Esophagus squamous epithelium (tissue), 5 donors: ENCODE measurements around the gene CLDN15. TPM values are rescaled to one million over a fixed set of nuclear protein-coding genes. Genes with fewer than 3 reads are reported as not detected.
A peak's percentile ranks its signal among the peaks of the same experiment; 100 is the strongest.
"Not testable (repeated sequence)": the region's sequence is repeated elsewhere in the genome, so short reads cannot be mapped to it uniquely, and the experiment has no call there.

Source experiments
- DNase-seq: peaks from one replicate; lab custom pipeline; 2025; lab: John Stamatoyannopoulos, UW
- H3K27ac ChIP-seq, 4 donors: fragments of 200-600 bp; sonication (generic); one replicate each; pipeline ENCODE4 v1.5.1; 2016 to 2019; ENCODE audit warnings: mild to moderate bottlenecking in 1 of 4
- H3K27me3 ChIP-seq, 4 donors: fragments of 200-600 bp; sonication (generic); 1 replicate in 3 of 4; 2 replicates in 1 of 4; pipeline versions ENCODE4 v1.5.1 to v1.6.0; 2017 to 2021; ENCODE audit warnings: antibody characterized with exemption in 1 of 4
- H3K36me3 ChIP-seq, 3 donors: fragments of 200-600 bp; sonication (generic); one replicate each; pipeline ENCODE4 v1.5.1; 2016 to 2019
- H3K4me1 ChIP-seq, 3 donors: fragments of 200-600 bp; sonication (generic); one replicate each; pipeline ENCODE4 v1.5.1; 2017 to 2019
- H3K4me3 ChIP-seq, 4 donors: fragments of 200-600 bp; sonication (generic); 1 replicate in 3 of 4; 2 replicates in 1 of 4; pipeline ENCODE4 v1.5.1; 2016 to 2019; ENCODE audit warnings: mild to moderate bottlenecking in 2 of 4, moderate library complexity in 1 of 4
- H3K9me3 ChIP-seq, 3 donors: fragments of 200-600 bp; sonication (generic); one replicate each; pipeline ENCODE4 v1.5.1; 2016 to 2019
- POLR2A ChIP-seq, 4 donors: fragments of 450-650 bp; IDR thresholded peaks; one replicate each; pipeline ENCODE4 v1.6.1; 2017; ENCODE audit warnings: antibody characterized with exemption in 4 of 4, mild to moderate bottlenecking in 4 of 4, moderate library complexity in 3 of 4
- WGBS, 2 donors: methylation state at CpG; one replicate each; pipeline ENCODE4 v1.1.5; 2018; 5-methylcytosine and 5-hydroxymethylcytosine counted together
- intact Hi-C: fragments of 100-400 bp; cut with DNase I; formaldehyde crosslinking; loops from one replicate; pipeline ENCODE4 v1.15.0; 2022
- total RNA-seq, 4 donors: library from RNA; depleted of rRNA; stranded (reverse); fragments of >200 nt; gene quantifications; one replicate each; pipeline ENCODE4 v1.1.0, GENCODE V29; 2016
- TF ChIP-seq, protein P1 (sequence below), 6 experiments: fragments of 450-650 bp in 4 of 6; fragments of 200-600 bp in 2 of 6; sonication (generic) in 2 of 6; IDR thresholded peaks; one replicate each; pipeline ENCODE4 v1.5.1; 2016 to 2019; ENCODE audit warnings: antibody characterized with exemption in 6 of 6, mild to moderate bottlenecking in 4 of 6, moderate library complexity in 4 of 6
- donor health status: DM: yes; HTN: yes; CAD: no.

CLDN15 gene
- total RNA-seq, 4 donors from 2014 or later = 3.1 to 6.7 (median 4.2) TPM

DNA sequence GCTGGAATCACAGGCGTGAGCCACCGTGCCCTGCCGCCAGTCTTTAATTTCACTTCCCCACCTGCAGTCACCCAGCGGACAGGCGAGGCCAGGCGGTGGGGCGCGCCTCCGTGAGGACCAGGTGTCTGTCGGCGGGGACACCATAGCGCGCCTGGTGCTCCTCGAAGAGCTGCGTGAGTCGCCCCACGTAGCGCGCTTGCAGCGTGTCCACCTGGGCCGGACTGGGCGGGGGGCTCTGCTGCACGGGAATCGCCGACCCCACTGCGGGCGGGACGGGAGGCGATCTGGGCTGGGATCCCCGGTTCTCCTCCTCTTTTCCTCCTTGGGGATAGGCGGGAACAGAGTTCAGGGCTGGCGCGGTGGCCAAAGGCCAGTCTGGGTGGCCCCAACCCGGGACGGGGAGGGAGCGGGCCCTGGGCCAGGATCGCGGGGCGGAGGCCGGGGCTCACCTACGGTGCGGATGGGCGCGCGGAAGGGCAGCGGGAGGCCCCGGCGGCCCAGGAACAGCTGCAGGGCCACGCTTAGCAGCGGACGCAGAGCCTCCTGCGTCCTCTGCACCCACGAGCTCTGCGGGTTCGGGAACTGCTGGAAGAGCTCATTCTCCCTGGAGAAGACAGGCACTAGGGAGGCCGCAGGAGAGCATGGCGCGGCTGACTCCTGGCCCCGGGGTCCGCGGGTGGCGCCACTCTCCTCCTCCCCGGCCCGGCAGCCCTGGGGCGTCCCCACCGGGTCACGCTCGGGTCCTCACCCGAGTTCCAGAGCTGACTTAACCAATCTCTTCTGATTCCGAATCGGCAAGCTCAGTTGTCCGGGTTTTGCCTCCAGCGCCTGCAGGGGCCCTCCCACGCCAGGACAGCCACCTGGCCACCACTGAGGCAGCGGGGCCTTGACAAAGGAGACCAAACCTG is 35.7 kb downstream of the CLDN15 start:
- peaks cover 0 to 71% (median 16%) of the 10 kb centered on the region in 4 donors for H3K27me3 ChIP-seq
- peak overlapping the region in 2 of 4 donors; percentile 22 to 48 for H3K4me3 ChIP-seq
- TF ChIP-seq, protein P1, sequence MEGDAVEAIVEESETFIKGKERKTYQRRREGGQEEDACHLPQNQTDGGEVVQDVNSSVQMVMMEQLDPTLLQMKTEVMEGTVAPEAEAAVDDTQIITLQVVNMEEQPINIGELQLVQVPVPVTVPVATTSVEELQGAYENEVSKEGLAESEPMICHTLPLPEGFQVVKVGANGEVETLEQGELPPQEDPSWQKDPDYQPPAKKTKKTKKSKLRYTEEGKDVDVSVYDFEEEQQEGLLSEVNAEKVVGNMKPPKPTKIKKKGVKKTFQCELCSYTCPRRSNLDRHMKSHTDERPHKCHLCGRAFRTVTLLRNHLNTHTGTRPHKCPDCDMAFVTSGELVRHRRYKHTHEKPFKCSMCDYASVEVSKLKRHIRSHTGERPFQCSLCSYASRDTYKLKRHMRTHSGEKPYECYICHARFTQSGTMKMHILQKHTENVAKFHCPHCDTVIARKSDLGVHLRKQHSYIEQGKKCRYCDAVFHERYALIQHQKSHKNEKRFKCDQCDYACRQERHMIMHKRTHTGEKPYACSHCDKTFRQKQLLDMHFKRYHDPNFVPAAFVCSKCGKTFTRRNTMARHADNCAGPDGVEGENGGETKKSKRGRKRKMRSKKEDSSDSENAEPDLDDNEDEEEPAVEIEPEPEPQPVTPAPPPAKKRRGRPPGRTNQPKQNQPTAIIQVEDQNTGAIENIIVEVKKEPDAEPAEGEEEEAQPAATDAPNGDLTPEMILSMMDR (IDR thresholded peaks at IDR 0.05) = no peak
- no peak for TF ChIP-seq POLR2A (IDR thresholded peaks at IDR 0.05)
- DNase-seq = no peak
- peaks cover 6 to 14% (median 10%) of the 10 kb centered on the region in 3 donors for H3K4me1 ChIP-seq
- 0% methylated on average over 1 of the region's 75 CpGs for WGBS, 2 donors
- intact Hi-C loops = no loop called here
- peaks cover 0 to 7% (median 0%) of the 10 kb centered on the region in 3 donors for H3K36me3 ChIP-seq
- H3K27ac ChIP-seq = no peak overlapping the region
- H3K9me3 ChIP-seq = no peaks in the 10 kb centered on the region

DNA sequence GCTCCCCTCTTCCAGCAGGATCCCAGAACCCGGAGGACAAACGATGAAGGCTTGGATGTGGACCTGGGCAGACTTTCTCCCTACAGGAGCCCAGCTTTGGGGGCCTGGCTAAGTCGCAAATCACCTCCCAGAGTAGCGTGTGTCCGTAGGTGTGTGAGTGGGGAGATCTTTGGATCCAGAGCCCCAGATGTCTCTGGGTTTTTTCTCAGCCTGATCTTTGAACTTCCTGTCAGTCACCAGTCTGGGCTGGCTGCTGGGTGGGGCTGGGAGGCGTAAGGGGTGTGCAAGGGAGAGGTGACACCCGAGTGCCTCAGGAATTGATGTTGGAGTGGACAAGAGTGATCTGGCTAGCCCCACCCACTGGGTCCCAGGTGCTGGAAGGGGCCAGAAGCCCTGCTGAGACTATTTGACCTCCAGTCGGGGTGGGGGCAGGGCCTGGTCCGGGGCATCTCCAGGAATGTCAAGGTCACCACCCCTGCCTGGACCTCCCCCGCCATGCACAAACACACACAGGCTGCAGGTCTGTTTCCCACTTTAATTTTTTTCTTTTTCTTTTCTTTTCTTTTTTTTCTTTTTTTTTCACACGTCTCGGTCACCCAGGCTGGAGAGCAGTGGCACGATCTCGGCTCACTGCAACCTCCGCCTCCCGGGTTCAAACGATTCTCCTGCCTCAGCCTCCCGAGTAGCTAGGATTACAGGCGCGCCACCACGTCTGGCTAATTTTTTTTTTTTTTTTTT is 36.6 kb downstream of the CLDN15 start, which contains the start of gene MOGAT3:
Gene MOGAT3 (minus strand): TSS at position 175 of the 738 bp plus-strand sequence. CDS start 182 bp downstream, outside the sequence.
- Histone ChIP-seq H3K36me3 (no peaks in the 10 kb centered on the region), H3K9me3 (no peaks in the 10 kb centered on the region), H3K4me1 (peaks cover 6 to 14% (median 10%) of the 10 kb centered on the region in 3 donors), H3K4me3 (peak within 1 kb of the TSS in 2 of 4 donors; percentile 22 to 48), H3K27ac (no peak within 1 kb of the TSS), H3K27me3 (peaks cover 0 to 80% (median 18%) of the 10 kb centered on the region in 4 donors)
- DNase-seq = no peak
- no peak for TF ChIP-seq POLR2A (IDR thresholded peaks at IDR 0.05)
- TF ChIP-seq, protein P1 (IDR thresholded peaks at IDR 0.05) = no peak
- intact Hi-C loops = no loop called here
- 33 to 48% methylated on average over 14 to 16 of the region's 21 CpGs for whole genome bisulfite sequencing, 2 donors

DNA sequence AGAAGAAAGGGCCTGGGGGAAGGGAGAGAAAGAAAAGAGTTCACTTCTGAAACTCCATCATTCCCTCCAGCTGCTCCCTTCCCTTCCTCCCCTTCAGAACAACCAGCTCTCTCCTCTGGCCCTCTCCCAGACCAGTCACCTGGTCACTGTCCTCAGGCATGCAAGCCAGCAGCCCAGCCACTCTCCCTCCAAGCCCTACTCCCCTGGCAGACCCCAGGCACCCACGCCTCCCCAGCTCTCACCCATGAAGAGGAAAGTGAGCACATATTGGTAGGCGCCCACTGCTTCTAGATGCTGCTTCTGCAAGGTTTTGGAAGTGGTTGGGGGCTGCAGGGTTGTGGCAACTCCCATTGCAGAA is 37.1 kb downstream of the CLDN15 start:
- TF ChIP-seq, protein P1 (IDR thresholded peaks at IDR 0.05) = no peak
- TF ChIP-seq POLR2A (IDR thresholded peaks at IDR 0.05) = no peak
- 78 to 94% methylated on average over 1 to 2 of the region's 2 CpGs for WGBS, 2 donors
- no peak overlapping the region for H3K27ac ChIP-seq
- no peak for DNase-seq
- peaks cover 0 to 86% (median 18%) of the 10 kb centered on the region in 4 donors for H3K27me3 ChIP-seq
- H3K36me3 ChIP-seq = no peaks in the 10 kb centered on the region
- no peak overlapping the region for H3K4me3 ChIP-seq
- H3K9me3 ChIP-seq = no peaks in the 10 kb centered on the region
- intact Hi-C loops = no loop called here
- peaks cover 6 to 14% (median 10%) of the 10 kb centered on the region in 3 donors for H3K4me1 ChIP-seq

DNA sequence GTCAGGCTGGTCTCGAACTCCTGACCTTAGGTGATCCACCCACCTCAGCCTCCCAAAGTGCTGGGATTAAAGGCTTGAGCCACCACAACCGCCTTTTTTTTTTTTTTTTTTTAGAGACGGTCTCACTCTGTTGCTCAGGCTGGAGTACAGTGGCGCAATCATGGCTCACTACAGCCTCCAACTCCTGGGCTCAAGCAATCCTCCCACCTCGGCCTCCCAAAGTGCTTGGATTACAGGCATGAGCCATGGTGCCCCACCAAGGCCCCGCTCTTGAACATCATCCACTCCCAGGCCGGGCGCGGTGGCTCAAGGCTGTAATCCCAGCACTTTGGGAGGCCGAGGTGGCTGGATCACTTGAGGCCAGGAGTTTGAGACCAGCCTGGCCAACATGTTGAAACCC is 38.1 kb downstream of the CLDN15 start:
- H3K9me3 ChIP-seq, H3K4me3 ChIP-seq, DNase-seq, H3K27ac ChIP-seq, H3K36me3 ChIP-seq, intact Hi-C loops: not testable (repeated sequence)
- peaks cover 0 to 87% (median 18%) of the 10 kb centered on the region in 4 donors for H3K27me3 ChIP-seq
- WGBS, 2 donors = 86 to 87% methylated on average over 6 to 7 of the region's 10 CpGs
- peaks cover 6 to 14% (median 10%) of the 10 kb centered on the region in 3 donors for H3K4me1 ChIP-seq

DNA sequence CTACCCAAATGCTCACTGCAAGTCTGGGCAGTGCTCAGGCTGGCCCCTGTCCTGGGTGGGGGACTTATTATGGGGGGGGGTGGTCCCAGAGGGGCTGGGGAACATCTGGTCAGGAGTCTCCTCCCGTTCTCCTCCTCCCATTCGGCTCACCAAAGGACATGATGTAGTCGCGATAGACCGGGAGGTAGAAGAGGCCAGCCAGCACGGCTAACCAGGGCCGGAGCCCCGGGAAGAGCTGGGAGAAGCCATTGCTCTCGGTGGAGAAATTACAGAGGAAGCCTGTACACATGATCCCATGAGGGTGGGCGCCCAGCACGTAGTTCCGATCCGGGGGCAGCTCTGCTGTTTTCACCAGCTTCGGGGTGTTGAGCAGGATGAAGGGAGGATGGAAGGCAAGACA is 39.1 kb downstream of the CLDN15 start:
- TF ChIP-seq POLR2A (IDR thresholded peaks at IDR 0.05) = no peak
- TF ChIP-seq, protein P1 (IDR thresholded peaks at IDR 0.05) = no peak
- Histone ChIP-seq H3K36me3 (no peaks in the 10 kb centered on the region), H3K4me3 (no peak overlapping the region), H3K4me1 (peaks cover 6 to 14% (median 10%) of the 10 kb centered on the region in 3 donors), H3K9me3 (no peaks in the 10 kb centered on the region), H3K27me3 (peaks cover 0 to 77% (median 18%) of the 10 kb centered on the region in 4 donors), H3K27ac (no peak overlapping the region)
- DNase-seq = no peak
- intact Hi-C loops = no loop called here
- 78 to 79% methylated on average over 14 of the region's 14 CpGs for WGBS, 2 donors
